GM18526 (cell line): ENCODE measurements around the gene HEY2.

Experiments
- POLR2A ChIP-seq: IDR thresholded peaks from 3 replicates; pipeline ENCODE4 v1.6.1; 2011; ENCODE audit not compliant: insufficient read length; ENCODE audit errors: extremely low read depth

Gene HEY2

DNA sequence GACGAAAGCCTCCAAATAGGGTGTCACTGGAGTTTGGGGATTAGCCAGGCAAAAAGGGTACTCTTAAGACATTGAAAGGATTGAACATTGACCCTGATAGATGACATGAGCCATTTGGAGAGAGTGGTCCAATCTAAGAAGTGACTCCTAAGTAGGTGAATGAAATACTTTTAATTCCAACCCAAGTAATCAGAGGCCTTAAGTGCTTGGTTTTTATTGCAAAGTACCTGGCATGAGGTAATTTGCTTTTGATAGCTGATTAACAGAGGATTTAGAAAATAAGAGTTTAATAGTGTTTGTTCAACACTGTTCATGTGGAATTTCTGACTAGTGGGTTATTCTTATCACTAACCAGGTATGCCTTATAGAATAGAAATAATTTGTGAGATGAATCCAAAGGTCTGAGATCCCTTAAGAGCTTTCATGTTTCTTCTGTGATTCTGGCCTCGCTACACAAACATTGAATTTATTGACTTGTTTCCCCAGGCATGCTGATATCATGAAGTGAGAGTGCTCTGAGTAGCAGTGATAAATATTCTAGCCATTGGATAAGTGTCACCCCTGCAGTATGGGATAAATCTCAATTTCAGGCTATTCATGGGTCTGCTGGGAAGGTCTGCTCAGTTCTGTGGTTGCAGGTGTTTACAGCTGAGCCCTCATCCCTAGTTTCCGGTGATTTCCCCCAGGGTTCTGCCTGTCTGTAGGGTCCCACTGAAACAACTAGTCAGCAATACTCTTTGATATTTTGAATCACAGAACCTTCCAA lies 47.9 kb downstream of the HEY2 start:
- no peak for TF ChIP-seq POLR2A

GRCh38 chr6:125797886-125798444 lies 48.5 kb downstream of the HEY2 start:
- TF ChIP-seq POLR2A: no peak

DNA sequence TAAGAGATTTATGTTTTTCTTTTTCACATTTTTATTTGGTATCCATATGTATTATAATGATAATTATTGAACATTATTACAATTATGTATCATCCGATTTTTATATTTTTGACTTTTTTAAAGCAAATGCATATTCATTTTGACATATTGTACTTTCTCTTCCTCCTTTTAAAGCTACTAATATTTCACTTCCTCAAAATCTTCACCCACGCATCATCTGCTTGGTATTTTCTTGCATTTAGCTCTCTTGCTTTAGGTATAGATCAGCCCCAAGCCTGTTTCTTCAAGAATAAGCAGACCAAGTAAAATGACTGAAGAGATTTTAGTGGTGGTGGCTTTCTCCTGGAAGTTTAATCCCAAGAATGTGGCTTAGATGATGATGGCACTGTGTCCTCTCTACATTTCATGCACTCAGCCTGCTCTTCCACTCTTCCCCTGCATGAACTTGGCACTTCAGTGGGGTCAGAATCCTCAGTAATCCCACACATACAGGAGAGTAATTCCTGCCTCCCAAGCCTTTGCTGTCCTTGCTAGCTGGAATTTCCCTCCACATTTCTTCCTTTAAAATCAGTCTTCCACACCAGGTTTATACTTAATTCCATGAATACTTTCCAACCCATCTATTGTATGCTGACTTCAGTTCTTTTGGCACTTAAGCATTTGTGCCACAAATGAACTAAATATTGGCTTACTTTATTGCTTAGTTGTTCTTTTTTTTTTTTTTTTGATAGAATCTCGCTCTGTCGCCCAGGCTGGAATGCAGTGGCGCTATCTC lies 49.5 kb downstream of the HEY2 start:
- no peak for TF ChIP-seq POLR2A

DNA sequence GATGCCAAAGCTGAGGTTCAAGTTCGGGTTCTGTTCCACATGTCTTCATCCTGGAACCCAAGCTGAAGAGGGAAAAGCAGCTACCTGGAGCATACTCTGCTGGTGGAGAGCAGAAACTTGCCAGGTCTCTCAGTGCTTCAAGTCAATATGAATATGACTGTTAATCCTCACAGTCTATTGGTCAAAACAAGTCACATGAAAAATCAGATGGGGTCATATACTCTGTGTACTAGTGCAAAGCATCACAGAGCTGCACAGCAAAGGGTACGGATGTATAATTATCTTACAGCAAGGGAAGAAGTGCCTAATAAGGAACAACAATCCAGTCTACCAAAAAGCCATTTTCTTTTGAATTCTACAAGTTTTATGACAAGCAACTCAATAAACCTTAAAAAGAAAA lies 53.0 kb downstream of the HEY2 start:
- TF ChIP-seq POLR2A: no peak

- TF ChIP-seq POLR2A: no peak
Measured at GRCh38 chr6:125802943-125803377, 53.5 kb downstream of the HEY2 start.

DNA sequence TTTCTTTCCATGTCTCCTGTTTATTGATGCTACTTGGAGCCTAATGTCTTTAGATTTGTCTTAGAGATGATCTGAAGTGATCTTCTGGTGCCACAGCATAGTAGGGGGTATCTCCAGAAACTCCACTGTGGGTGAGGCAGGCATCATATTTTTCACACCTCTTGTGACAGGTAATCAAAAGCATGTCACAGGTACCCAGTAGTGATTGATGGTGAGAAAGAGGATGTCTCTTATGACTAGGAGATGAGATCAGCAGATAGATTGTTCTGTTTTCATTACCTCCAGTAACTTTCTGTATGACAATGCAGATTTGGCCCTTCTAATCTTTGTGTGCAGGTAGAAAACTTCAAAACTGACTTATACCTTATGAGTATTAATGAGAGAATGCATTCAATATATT lies 54.8 kb downstream of the HEY2 start:
- TF ChIP-seq POLR2A: no peak

DNA sequence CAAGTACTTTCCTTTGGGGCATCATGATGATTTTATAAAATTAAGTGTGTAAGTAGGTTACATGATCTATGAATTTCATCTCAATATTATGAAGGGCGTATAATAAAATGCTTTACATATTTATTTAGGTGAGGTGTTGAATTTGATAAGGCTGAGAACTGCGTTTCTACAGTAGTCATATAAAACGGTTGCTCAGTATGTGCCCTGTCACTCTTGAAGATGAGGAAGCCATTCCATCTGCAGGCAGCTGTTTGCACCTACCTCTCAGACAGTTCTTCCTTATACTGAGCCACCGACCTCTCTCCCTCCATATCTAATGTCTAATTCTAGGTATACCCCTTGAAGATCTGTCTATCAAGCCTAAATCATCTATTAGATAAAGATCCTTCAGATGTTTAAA lies 57.4 kb downstream of the HEY2 start:
- no peak for TF ChIP-seq POLR2A

- no peak for TF ChIP-seq POLR2A
Measured at GRCh38 chr6:125807293-125807692, 57.9 kb downstream of the HEY2 start.

GRCh38 chr6:125808060-125808459 lies 58.6 kb downstream of the HEY2 start:
- TF ChIP-seq POLR2A: no peak

DNA sequence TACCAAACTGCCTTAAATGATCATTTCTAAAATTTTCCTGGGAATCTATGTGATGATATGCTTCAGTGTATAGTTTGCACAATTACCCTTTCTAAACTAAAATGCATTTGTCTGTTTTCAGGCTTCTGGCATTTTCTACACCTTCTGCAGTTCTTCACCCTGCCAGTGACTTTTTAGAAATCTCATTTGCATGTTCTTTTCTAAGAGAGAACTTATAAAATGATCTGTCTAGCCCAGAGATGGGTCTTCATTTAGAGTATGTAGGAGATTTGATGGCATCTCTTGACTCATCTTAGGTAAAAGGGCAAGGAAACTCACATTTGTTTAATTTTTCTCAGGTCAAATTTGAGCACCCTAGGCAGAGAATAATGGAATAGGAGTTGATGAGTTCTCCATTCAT lies 59.2 kb downstream of the HEY2 start:
- TF ChIP-seq POLR2A: no peak

DNA sequence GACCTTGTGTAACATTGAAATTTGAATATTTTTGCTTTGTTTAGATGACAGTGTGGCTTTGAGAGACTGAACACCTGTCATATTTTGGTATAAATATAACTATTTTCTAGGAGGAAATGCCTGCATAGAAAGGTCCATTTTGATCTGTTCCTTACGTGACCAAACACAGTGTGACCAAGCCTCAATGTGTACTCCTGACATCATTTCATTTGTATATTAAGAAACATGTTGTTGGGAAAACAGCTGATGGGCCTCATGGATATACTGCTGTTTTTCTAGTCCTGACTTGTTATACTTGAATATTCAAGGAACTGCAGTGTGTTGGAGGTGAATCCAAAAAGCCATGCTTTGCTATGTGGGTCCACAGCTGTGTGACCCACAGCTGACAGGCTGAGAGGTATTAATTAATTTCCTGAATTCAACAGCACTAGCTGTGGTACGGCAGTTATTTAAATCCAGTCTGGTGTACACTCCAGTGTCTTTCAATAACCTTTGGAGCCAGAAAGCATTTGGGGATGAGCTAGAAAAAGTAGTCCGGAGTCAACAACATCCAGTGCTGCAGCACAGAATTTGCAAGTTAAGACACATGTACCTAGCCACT lies 60.2 kb downstream of the HEY2 start:
- no peak for TF ChIP-seq POLR2A

DNA sequence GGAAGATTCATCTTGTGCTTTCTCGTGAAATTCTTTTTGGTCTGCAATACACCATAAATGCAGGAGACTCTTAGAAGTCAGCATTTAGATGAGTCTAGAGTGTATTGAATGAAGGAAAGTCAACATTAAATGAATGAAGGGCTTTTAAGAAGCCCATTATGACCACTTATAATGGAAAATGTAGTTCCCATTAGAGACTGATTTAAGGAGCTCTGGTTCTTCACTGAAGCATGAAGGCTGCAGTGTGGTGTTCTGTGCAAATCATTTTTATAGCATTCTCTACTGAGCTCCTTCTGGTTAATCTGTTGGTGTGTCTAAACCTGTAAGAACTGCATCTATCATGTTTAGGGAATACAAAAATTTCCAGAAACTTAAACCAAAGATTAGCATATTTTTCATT lies 61.0 kb downstream of the HEY2 start:
- no peak for TF ChIP-seq POLR2A
